Liver (tissue), 9 donors: ENCODE results near the gene CST3. TPM values are rescaled to one million over a fixed set of nuclear protein-coding genes. Genes with fewer than 3 reads are reported as not detected.

Source experiments
- DNase-seq: peaks from one replicate; pipeline ENCODE4 v3.0.0-alpha.2; 2017; ENCODE audit warnings: low spot score
- H3K27ac ChIP-seq, 2 donors: one replicate each; pipeline ENCODE4 v1.7.0; 2013; ENCODE audit warnings: inconsistent platforms in 2 of 2, low read length in 2 of 2, control low read depth in 1 of 2, low read depth in 1 of 2, mild to moderate bottlenecking in 1 of 2
- H3K27me3 ChIP-seq, 4 donors: one replicate each; pipeline versions ENCODE4 v1.6.1 to v1.7.0; 2013; ENCODE audit warnings: low read length in 3 of 4, inconsistent platforms in 1 of 4, mild to moderate bottlenecking in 1 of 4, moderate library complexity in 1 of 4; ENCODE audit not compliant: control insufficient read depth in 4 of 4, insufficient read depth in 4 of 4
- H3K36me3 ChIP-seq, 4 donors: one replicate each; pipeline versions ENCODE4 v1.6.1 to v1.7.0; 2013; ENCODE audit warnings: low read length in 3 of 4, mild to moderate bottlenecking in 3 of 4, low read depth in 1 of 4, moderate library complexity in 1 of 4; ENCODE audit not compliant: control insufficient read depth in 4 of 4, insufficient read depth in 3 of 4
- H3K4me1 ChIP-seq, 4 donors: one replicate each; pipeline versions ENCODE4 v1.6.1 to v1.7.0; 2013; ENCODE audit warnings: low read length in 3 of 4, mild to moderate bottlenecking in 3 of 4, moderate library complexity in 1 of 4; ENCODE audit not compliant: control insufficient read depth in 4 of 4, insufficient read depth in 4 of 4
- H3K4me3 ChIP-seq, 3 donors: one replicate each; pipeline versions ENCODE4 v1.6.1 to v1.7.0; 2013; ENCODE audit warnings: low read length in 3 of 3, control low read depth in 1 of 3, low read depth in 1 of 3, mild to moderate bottlenecking in 1 of 3
- H3K9ac ChIP-seq, 2 donors: one replicate each; pipeline ENCODE4 v1.7.0; 2013; ENCODE audit warnings: low read length in 2 of 2, mild to moderate bottlenecking in 2 of 2, moderate library complexity in 2 of 2, control low read depth in 1 of 2, low read depth in 1 of 2
- H3K9me3 ChIP-seq, 4 donors: one replicate each; pipeline versions ENCODE4 v1.6.1 to v1.7.0; 2013; ENCODE audit warnings: low read length in 3 of 4; ENCODE audit not compliant: control insufficient read depth in 4 of 4
- FOXA1 ChIP-seq: IDR thresholded peaks from 2 replicates; pipeline ENCODE4 v1.6.1; 2016; ENCODE audit warnings: antibody characterized with exemption
- FOXA2 ChIP-seq: IDR thresholded peaks from 2 replicates; pipeline ENCODE4 v1.6.1; 2016; ENCODE audit warnings: antibody characterized with exemption
- GABPA ChIP-seq, 2 donors: IDR thresholded peaks in 1 of 2; conservative IDR thresholded peaks in 1 of 2; 2 replicates each; pipeline ENCODE4 v1.6.1; 2016; ENCODE audit warnings: antibody characterized with exemption in 2 of 2, mild to moderate bottlenecking in 1 of 2, moderate library complexity in 1 of 2
- HNF4A ChIP-seq, 2 donors: conservative IDR thresholded peaks; 2 replicates each; pipeline ENCODE4 v1.6.1; 2016; ENCODE audit warnings: antibody characterized with exemption in 2 of 2, mild to moderate bottlenecking in 2 of 2
- HNF4G ChIP-seq: IDR thresholded peaks from 2 replicates; pipeline ENCODE4 v1.6.1; 2016; ENCODE audit warnings: antibody characterized with exemption
- NR2F2 ChIP-seq: IDR thresholded peaks from 2 replicates; pipeline ENCODE4 v1.6.1; 2016; ENCODE audit warnings: antibody characterized with exemption
- SP1 ChIP-seq: IDR thresholded peaks from 2 replicates; pipeline ENCODE4 v1.6.1; 2018; ENCODE audit warnings: antibody characterized with exemption, mild to moderate bottlenecking
- TAF1 ChIP-seq: conservative IDR thresholded peaks from 2 replicates; pipeline ENCODE4 v1.6.1; 2016; ENCODE audit warnings: antibody characterized with exemption, mild to moderate bottlenecking
- YY1 ChIP-seq: IDR thresholded peaks from 2 replicates; pipeline ENCODE4 v1.6.1; 2016; ENCODE audit warnings: antibody characterized with exemption, mild to moderate bottlenecking
- WGBS: extraction: QIAGEN DNeasy Blood & Tissue Kit; methylation state at CpG from one replicate; pipeline ENCODE4 v1.1.7; 2013; 5-methylcytosine and 5-hydroxymethylcytosine counted together
- polyA plus RNA-seq, 2 donors: library from polyadenylated mRNA; stranded (reverse) in 1 of 2; unstranded in 1 of 2; fragments of 200-250 nt in 1 of 2; fragments of >200 nt in 1 of 2; fragmentation: Nextera tagmentation in 1 of 2; extraction: Ambion mirVana in 1 of 2; gene quantifications; one replicate each; pipeline versions ENCODE4 v1.2.1 to v1.2.3, GENCODE V29; 2013 to 2015
- total RNA-seq, 2 donors: library from RNA; depleted of rRNA; stranded (reverse); fragments of >200 nt; gene quantifications; one replicate each; pipeline ENCODE4 v1.2.3, GENCODE V29; 2014
- TF ChIP-seq, protein P1 (sequence below): IDR thresholded peaks from 2 replicates; pipeline ENCODE4 v1.6.1; 2016; ENCODE audit warnings: antibody characterized with exemption, mild to moderate bottlenecking
- TF ChIP-seq, protein P2 (sequence below): IDR thresholded peaks from 2 replicates; pipeline ENCODE4 v1.6.1; 2016; ENCODE audit warnings: antibody characterized with exemption
- TF ChIP-seq, protein P3 (sequence below): IDR thresholded peaks from 2 replicates; pipeline ENCODE4 v1.6.1; 2016; ENCODE audit warnings: antibody characterized with exemption
- donor health status: healthy.
- donor health status: healthy.
- donor health status: healthy.
- donor health status: healthy.
- donor health status: healthy.

The CST3 gene
- total and polyA plus RNA-seq, 4 donors, result 153 to 1,712 (median 513) TPM

DNA sequence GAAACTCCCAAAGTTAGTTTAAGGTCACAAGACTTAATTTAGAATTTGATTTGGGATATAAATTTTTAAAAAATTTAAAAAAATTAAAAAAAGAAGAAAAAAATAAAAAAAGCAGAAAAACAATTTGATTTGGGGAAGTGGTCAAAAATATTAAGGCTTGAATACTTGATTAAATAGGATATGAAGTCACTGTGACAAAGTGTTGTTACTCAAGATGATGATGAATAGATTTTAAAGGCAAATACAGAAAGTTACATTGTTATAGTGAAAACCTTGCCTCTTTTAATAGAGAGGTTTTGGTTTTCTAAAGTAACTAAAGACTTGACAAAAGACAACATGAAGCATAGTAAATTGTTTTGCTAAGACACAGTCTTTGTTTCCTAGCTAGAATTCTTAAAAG, 39.3 kb downstream of the CST3 start (continued):
- TF ChIP-seq, protein P1, sequence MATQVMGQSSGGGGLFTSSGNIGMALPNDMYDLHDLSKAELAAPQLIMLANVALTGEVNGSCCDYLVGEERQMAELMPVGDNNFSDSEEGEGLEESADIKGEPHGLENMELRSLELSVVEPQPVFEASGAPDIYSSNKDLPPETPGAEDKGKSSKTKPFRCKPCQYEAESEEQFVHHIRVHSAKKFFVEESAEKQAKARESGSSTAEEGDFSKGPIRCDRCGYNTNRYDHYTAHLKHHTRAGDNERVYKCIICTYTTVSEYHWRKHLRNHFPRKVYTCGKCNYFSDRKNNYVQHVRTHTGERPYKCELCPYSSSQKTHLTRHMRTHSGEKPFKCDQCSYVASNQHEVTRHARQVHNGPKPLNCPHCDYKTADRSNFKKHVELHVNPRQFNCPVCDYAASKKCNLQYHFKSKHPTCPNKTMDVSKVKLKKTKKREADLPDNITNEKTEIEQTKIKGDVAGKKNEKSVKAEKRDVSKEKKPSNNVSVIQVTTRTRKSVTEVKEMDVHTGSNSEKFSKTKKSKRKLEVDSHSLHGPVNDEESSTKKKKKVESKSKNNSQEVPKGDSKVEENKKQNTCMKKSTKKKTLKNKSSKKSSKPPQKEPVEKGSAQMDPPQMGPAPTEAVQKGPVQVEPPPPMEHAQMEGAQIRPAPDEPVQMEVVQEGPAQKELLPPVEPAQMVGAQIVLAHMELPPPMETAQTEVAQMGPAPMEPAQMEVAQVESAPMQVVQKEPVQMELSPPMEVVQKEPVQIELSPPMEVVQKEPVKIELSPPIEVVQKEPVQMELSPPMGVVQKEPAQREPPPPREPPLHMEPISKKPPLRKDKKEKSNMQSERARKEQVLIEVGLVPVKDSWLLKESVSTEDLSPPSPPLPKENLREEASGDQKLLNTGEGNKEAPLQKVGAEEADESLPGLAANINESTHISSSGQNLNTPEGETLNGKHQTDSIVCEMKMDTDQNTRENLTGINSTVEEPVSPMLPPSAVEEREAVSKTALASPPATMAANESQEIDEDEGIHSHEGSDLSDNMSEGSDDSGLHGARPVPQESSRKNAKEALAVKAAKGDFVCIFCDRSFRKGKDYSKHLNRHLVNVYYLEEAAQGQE, result no peak

DNA sequence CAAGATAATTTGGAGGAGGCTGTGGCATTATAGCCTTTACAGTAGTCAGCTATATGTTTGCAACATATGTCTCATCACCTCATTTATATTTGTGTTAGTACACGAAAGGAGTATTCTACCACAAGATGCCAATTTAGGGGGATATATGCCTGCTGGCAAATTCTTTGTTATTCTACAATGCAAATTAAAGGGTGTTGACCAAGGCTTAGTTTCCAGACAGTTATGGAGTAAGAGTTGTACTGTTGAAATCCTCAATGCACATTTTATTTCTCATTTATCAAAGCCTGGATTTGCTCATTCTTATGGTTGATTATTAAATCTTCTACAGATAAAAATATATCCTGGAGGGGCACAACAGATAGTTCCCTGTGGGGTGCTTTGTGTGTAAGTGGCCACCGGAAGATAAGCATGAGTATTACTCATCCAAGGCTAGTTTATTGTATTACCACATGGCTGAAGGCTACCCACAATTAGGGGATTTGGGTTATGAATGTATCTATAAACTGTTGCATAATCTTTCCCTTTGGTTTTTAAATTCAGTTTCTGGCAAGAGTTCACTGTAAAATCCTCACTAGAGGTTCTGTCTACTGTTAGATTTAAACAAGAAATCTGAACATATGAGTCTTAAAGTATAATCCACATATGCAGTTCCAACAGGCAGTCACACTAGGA, 41.0 kb downstream of the CST3 start:
- H3K27ac ChIP-seq, result no peak overlapping the region
- no peaks in the 10 kb centered on the region for H3K36me3 ChIP-seq
- 66% methylated on average over 2 of the region's 2 CpGs for WGBS
- H3K4me1 ChIP-seq, result no peaks in the 10 kb centered on the region
- DNase-seq, result no peak
- no peaks in the 10 kb centered on the region for H3K9me3 ChIP-seq
- no peak for TF ChIP-seq YY1
- TF ChIP-seq, protein P2, sequence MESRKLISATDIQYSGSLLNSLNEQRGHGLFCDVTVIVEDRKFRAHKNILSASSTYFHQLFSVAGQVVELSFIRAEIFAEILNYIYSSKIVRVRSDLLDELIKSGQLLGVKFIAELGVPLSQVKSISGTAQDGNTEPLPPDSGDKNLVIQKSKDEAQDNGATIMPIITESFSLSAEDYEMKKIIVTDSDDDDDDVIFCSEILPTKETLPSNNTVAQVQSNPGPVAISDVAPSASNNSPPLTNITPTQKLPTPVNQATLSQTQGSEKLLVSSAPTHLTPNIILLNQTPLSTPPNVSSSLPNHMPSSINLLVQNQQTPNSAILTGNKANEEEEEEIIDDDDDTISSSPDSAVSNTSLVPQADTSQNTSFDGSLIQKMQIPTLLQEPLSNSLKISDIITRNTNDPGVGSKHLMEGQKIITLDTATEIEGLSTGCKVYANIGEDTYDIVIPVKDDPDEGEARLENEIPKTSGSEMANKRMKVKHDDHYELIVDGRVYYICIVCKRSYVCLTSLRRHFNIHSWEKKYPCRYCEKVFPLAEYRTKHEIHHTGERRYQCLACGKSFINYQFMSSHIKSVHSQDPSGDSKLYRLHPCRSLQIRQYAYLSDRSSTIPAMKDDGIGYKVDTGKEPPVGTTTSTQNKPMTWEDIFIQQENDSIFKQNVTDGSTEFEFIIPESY, result no peak
- TF ChIP-seq FOXA2, result no peak
- no peak for TF ChIP-seq HNF4G
- no peak for TF ChIP-seq SP1
- TF ChIP-seq, protein P3, sequence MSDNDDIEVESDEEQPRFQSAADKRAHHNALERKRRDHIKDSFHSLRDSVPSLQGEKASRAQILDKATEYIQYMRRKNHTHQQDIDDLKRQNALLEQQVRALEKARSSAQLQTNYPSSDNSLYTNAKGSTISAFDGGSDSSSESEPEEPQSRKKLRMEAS, result no peak
- TF ChIP-seq FOXA1, result no peak
- TF ChIP-seq HNF4A (conservative IDR thresholded peaks at IDR 0.05), result no peak
- no peak for TF ChIP-seq NR2F2
- no peak overlapping the region for H3K9ac ChIP-seq
- H3K4me3 ChIP-seq, result no peak overlapping the region
- peaks cover 0 to 6% (median 0%) of the 10 kb centered on the region in 4 donors for H3K27me3 ChIP-seq

DNA sequence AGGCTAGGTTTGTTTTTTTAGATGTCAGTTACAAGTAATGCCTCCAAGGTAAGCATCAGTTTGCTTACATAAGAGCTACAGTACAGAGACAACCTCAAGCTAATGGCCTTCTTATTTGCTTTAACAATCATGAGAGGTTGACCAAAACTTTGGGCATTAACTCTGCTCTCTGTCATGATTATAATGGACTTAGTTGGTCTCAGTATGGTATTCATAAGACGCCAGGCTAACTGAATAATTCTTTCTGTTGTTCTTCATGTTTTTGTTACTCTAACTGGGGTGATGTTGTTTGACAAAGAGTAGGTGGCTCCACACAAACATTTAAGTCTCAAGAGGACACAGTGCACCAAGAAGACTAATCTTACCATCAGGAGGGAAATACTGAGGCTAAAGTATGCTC, 41.8 kb downstream of the CST3 start:
- 73% methylated on average over 1 of the region's 1 CpG for WGBS
- no peak overlapping the region for H3K4me3 ChIP-seq

More for the DNA sequence above, 41.8 kb downstream of the CST3 start:
- no peaks in the 10 kb centered on the region for H3K36me3 ChIP-seq
- TF ChIP-seq SP1, result no peak
- TF ChIP-seq TAF1, result no peak
- TF ChIP-seq, protein P2, result no peak
- no peak for TF ChIP-seq NR2F2
- no peak for TF ChIP-seq GABPA (IDR thresholded peaks at IDR 0.05 in 1 of 2, conservative IDR thresholded peaks at IDR 0.05 in 1 of 2)
- H3K9ac ChIP-seq, result no peak overlapping the region
- DNase-seq, result no peak
- no peaks in the 10 kb centered on the region for H3K9me3 ChIP-seq
- no peak overlapping the region for H3K27ac ChIP-seq
- no peaks in the 10 kb centered on the region for H3K4me1 ChIP-seq
- peaks cover 0 to 6% (median 0%) of the 10 kb centered on the region in 4 donors for H3K27me3 ChIP-seq
